AG09319 (cell line): ENCODE results near the gene PNKP.

Source experiments
- DNase-seq: peaks from one replicate; pipeline ENCODE4 v3.0.0-alpha.2; 2010; ENCODE audit warnings: low read depth; ENCODE audit errors: extremely low read depth
- TF ChIP-seq, protein P1 (sequence below): IDR thresholded peaks from 2 replicates; pipeline ENCODE4 v1.5.1; 2011; ENCODE audit warnings: low read depth, mild to moderate bottlenecking, inconsistent platforms, low read length, moderate library complexity

Gene PNKP

DNA sequence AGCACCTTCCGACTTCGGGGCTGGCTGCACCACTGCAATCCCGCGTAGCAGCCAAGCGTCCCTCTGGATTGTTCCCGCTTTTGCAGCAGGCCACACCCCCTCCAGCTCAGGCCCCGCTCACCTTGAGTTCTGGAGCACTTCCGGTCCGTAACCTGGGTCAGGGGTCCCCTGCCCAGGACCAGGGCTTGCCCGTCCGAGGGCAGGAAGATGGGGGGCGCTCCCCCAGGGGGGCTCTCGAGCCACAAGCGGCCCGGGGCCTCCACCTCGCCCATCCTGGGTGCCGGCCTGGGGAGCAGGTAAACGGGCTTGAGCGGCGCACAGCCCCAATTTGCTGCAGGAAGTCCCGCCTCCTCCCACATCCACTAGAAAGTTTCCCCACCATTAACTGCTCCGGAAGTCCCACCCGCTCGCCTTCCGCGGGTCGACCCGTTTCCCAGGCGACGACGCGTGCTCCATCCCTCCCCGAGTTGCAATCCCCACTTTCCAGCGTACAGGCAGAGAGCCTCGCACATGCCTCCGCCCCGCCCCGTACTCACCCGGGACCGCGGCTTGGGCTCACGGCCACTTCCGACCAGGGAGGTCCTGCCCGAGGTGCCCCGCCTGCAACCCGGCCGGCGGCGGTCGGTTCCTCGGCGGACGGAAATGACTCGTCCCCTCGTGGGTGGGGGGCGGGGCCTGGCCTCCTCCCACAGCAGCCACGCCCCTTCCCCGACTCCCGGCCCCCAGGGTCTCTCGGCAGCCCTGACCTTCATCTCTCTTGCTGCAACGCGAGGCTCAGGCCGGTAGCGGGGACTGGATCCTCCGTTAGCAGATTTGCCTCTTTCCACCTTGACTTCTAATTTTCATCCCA, at the start of gene PNKP:
Gene PNKP, minus strand, starts transcription at position 644 of the 850 bp plus-strand sequence. Its CDS starts 372 bp downstream, at position 272.
- no peak for DNase-seq
- TF ChIP-seq, protein P1, sequence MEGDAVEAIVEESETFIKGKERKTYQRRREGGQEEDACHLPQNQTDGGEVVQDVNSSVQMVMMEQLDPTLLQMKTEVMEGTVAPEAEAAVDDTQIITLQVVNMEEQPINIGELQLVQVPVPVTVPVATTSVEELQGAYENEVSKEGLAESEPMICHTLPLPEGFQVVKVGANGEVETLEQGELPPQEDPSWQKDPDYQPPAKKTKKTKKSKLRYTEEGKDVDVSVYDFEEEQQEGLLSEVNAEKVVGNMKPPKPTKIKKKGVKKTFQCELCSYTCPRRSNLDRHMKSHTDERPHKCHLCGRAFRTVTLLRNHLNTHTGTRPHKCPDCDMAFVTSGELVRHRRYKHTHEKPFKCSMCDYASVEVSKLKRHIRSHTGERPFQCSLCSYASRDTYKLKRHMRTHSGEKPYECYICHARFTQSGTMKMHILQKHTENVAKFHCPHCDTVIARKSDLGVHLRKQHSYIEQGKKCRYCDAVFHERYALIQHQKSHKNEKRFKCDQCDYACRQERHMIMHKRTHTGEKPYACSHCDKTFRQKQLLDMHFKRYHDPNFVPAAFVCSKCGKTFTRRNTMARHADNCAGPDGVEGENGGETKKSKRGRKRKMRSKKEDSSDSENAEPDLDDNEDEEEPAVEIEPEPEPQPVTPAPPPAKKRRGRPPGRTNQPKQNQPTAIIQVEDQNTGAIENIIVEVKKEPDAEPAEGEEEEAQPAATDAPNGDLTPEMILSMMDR, result no peak

DNA sequence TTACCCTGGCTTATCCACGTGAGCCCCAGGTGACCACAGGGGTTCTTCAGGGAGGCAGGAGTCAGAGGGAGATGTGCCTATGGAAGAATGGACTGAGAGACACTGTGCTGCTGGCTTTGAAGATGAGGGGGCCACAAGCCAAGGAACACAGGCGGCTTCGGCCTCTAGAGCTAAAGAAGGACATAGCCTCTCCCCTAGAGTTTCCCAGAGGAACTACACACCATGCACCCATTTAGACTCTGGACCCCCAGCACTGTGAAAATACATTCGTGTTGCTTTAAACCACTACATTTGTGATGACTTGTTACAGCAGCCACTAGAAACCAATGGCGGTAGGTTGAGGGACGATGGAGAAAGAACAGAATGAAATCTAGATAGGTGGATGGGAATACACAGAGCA, 47.9 kb upstream of the PNKP start:
- TF ChIP-seq, protein P1, result no peak
- DNase-seq, result no peak

DNA sequence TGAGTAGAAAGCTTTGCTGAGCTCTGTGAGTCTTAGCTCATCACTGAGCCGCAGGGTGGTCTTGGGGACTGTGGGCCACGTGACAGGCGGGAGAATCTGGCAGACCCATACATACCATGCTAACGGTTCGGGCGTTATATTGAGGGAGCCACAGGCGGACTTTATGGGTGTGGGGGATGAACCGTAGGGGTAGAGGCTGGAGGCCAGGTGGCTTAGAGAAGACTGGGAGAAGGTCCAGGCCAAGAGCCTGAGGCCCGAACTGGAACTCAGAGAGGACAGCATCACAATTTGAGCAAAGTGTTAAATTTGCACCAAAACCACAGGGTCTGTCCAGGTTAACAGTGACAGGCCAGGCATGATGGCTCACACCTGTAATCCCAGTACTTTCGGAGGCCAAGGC, 46.3 kb upstream of the PNKP start:
- TF ChIP-seq, protein P1, result no peak
- DNase-seq, result no peak

DNA sequence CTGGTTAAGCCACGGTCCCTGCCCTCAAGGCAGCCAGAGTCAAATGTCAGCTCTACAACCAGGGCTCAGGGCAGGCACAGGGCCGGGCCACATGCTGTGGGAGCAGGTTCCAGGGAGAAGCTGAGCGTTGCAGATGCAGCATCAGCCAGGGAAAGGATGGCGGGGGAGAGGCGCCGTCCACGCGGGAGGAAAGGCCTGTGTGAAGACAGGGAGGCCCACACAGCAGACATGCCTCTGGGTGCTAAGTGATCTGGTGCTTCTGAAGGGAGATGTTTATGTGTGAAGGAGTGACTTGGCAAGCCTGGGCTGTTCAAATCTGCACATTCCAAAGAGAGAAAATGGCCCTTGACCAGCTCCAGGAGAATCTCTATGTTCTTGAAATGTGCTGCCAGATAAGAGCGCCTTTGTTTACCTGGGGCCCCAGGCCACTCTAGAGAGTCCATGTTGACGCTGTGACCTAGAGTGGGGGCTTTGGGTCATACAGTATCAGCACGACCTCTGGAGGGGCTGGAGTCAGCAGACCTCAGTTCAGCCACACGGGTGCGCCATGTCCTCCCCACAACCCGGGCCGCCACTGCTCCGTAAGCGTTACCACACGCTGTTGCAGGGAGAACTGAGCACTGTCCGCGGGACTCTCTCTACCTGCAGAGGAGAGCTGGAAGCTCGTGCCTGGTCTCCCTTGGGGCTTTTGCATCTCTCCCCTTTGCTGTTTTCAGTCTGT, 45.7 kb upstream of the PNKP start:
- TF ChIP-seq, protein P1, result no peak
- DNase-seq, result no peak

DNA sequence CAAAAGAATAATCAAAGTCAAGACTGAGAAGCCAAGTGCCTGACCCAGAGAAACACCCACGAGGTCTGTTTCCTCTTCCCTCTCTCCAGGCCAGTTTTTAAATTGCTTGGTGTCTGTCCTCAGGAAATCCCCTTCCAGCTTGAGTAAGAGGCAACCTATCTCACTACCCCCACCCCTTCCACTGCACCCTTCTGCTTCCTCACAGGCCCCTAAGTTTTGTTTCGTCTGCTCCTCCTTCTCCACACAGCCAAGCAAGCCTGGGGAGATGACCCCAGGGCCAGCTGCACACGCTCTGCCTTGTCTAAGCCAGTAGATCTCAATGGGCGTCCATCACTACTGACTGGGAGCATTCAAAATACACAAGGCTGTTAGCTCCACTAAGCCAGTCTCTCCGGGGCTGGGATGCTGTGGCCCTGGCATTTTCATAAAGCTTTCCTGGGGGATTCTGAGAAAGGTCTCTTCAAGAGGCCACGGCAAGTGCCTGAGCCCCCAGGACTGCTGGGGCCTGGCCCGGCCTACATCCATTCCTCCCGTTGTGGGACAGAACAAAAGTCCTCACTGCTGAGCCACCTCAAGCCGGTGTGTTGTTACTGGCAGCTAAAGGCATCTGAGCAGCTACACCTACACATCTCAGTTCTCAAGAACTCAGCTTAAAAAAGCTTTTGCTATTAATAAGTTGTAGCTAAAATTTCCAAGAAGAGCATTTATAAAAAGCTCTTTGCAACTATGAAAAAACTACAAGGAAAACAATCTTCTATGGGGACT, 44.2 kb upstream of the PNKP start:
- no peak for DNase-seq
- TF ChIP-seq, protein P1, result no peak

DNA sequence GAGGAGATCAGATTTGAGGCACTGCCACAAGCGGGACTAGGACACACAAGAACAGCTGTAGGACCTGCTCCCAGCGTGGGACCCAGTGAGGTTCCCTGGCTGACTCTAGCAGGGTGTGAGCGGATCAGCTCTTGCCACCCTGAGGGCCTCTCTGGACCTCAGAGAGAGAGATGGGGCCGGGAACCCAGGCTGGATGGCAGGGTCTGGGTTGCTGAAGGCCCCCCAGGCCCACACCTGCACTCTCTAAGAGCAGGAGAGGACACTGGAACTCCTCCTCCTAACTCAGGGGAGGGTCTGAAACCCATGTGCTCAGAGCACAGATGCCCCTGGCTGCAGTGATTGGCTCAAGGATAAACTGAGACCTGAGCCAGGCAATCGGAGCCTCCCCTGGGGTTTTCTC, 42.8 kb upstream of the PNKP start:
- TF ChIP-seq, protein P1, result no peak
- no peak for DNase-seq
